ENCODE measurements around the gene NAT16. TPM values are rescaled to one million over a fixed set of nuclear protein-coding genes. Genes with fewer than 3 reads are reported as not detected.

NAT16 gene
- total RNA-seq, 1 experiment from 2014 or later = not detected

- CTCF ChIA-PET = no interaction called here
- no peak for TF ChIP-seq CTCF (IDR thresholded peaks at IDR 0.05; ENCODE audit: unreplicated experiment)
- Mint-ChIP-seq H3K4me1 (ENCODE audit: low read depth, unreplicated experiment) (no peaks in the 10 kb centered on the region), H3K27me3 (ENCODE audit: unreplicated experiment) (peaks cover 23% of the 10 kb centered on the region), H3K9me3 (ENCODE audit: low read depth, unreplicated experiment) (no peaks in the 10 kb centered on the region), H3K27ac (ENCODE audit: unreplicated experiment) (no peak overlapping the region), H3K36me3 (ENCODE audit: insufficient read depth, unreplicated experiment) (peaks cover 9% of the 10 kb centered on the region), H3K4me3 (ENCODE audit: low read depth, unreplicated experiment) (no peak overlapping the region)
- intact Hi-C loops (cut with micrococcal nuclease; ENCODE audit: unreplicated experiment) = no loop called here
- no peak for DNase-seq
- BruUV-seq (replicated peaks) = no TSS peak
Measured at GRCh38 chr7:101185258-101185839, 5.3 kb upstream of the NAT16 start.

GRCh38 chr7:101179713-101180112 is 380 bp downstream of the NAT16 start:
- Mint-ChIP-seq H3K9me3 (ENCODE audit: low read depth, unreplicated experiment) (no peaks in the 10 kb centered on the region), H3K4me3 (ENCODE audit: low read depth, unreplicated experiment) (no peak overlapping the region), H3K4me1 (ENCODE audit: low read depth, unreplicated experiment) (no peaks in the 10 kb centered on the region), H3K27me3 (ENCODE audit: unreplicated experiment) (peaks cover 74% of the 10 kb centered on the region), H3K27ac (ENCODE audit: unreplicated experiment) (no peak overlapping the region), H3K36me3 (ENCODE audit: insufficient read depth, unreplicated experiment) (peaks cover 9% of the 10 kb centered on the region)
- DNase-seq = no peak
- intact Hi-C loops (cut with micrococcal nuclease; ENCODE audit: unreplicated experiment) = no loop called here
- TF ChIP-seq CTCF (IDR thresholded peaks at IDR 0.05; ENCODE audit: unreplicated experiment) = no peak
- no TSS peak for BruUV-seq (replicated peaks)
- CTCF ChIA-PET = no interaction called here

GRCh38 chr7:101179117-101179516 is 976 bp downstream of the NAT16 start:
- peaks cover 78% of the 10 kb centered on the region for H3K27me3 Mint-ChIP-seq (ENCODE audit: unreplicated experiment)
- no peak for TF ChIP-seq CTCF (IDR thresholded peaks at IDR 0.05; ENCODE audit: unreplicated experiment)
- no peak for DNase-seq
- no TSS peak for BruUV-seq (replicated peaks)
- peaks cover 9% of the 10 kb centered on the region for H3K36me3 Mint-ChIP-seq (ENCODE audit: insufficient read depth, unreplicated experiment)
- CTCF ChIA-PET = interaction anchor here (0.6 to 0.9 kb wide), 2 partner anchors 28 to 281 kb away, joined by 3 read pairs; no protein-coding TSS in a partner anchor
- no peak overlapping the region for H3K4me3 Mint-ChIP-seq (ENCODE audit: low read depth, unreplicated experiment)
- intact Hi-C loops (cut with micrococcal nuclease; ENCODE audit: unreplicated experiment) = no loop called here
- H3K9me3 Mint-ChIP-seq (ENCODE audit: low read depth, unreplicated experiment) = no peaks in the 10 kb centered on the region
- no peak overlapping the region for H3K27ac Mint-ChIP-seq (ENCODE audit: unreplicated experiment)
- H3K4me1 Mint-ChIP-seq (ENCODE audit: low read depth, unreplicated experiment) = no peaks in the 10 kb centered on the region

- H3K36me3 Mint-ChIP-seq (ENCODE audit: insufficient read depth, unreplicated experiment) = peaks cover 15% of the 10 kb centered on the region
Measured at GRCh38 chr7:101177644-101178043, 2.4 kb downstream of the NAT16 start.

More at GRCh38 chr7:101177644-101178043, 2.4 kb downstream of the NAT16 start:
- H3K4me1 Mint-ChIP-seq (ENCODE audit: low read depth, unreplicated experiment) = no peaks in the 10 kb centered on the region
- H3K27me3 Mint-ChIP-seq (ENCODE audit: unreplicated experiment) = peaks cover 93% of the 10 kb centered on the region
- no TSS peak for BruUV-seq (replicated peaks)
- TF ChIP-seq CTCF (IDR thresholded peaks at IDR 0.05; ENCODE audit: unreplicated experiment) = no peak
- H3K9me3 Mint-ChIP-seq (ENCODE audit: low read depth, unreplicated experiment) = no peaks in the 10 kb centered on the region
- intact Hi-C loops (cut with micrococcal nuclease; ENCODE audit: unreplicated experiment) = no loop called here
- H3K4me3 Mint-ChIP-seq (ENCODE audit: low read depth, unreplicated experiment) = no peak overlapping the region
- CTCF ChIA-PET = interaction anchor here (0.6 kb wide), 1 partner anchor 303 kb away, joined by 5 read pairs; the partner anchor contains the start of gene SRRT
- H3K27ac Mint-ChIP-seq (ENCODE audit: unreplicated experiment) = no peak overlapping the region
- no peak for DNase-seq

Measured in Calu3 (cell line).